GM19455 (cell line): Measurements from ENCODE around the gene HOXC5.

Source experiments
- ATAC-seq: cut with Tn5 transposase; IDR thresholded peaks from one replicate; pipeline ENCODE4 v1.9.1; 2021; ENCODE audit not compliant: unreplicated experiment

Gene HOXC5

GRCh38 chr12:54045401-54045800 is 12.6 kb downstream of the HOXC5 start:
- no peak for ATAC-seq

- ATAC-seq, result no peak
Measured at GRCh38 chr12:54045868-54046521, 13.1 kb downstream of the HOXC5 start.

- ATAC-seq, result no peak
Measured at GRCh38 chr12:54046809-54047159, 13.9 kb downstream of the HOXC5 start.

GRCh38 chr12:54047160-54047963 is 14.5 kb downstream of the HOXC5 start:
- no peak for ATAC-seq

- ATAC-seq, result no peak
Measured at GRCh38 chr12:54047964-54048303, 15.1 kb downstream of the HOXC5 start.

- no peak for ATAC-seq
Measured at GRCh38 chr12:54048406-54049093, 15.7 kb downstream of the HOXC5 start.

GRCh38 chr12:54049108-54049507 is 16.3 kb downstream of the HOXC5 start:
- no peak for ATAC-seq

GRCh38 chr12:54050482-54050810 is 17.6 kb downstream of the HOXC5 start:
- no peak for ATAC-seq

GRCh38 chr12:54051026-54051842 is 18.4 kb downstream of the HOXC5 start:
- no peak for ATAC-seq

- no peak for ATAC-seq
Measured at GRCh38 chr12:54051874-54052437, 19.1 kb downstream of the HOXC5 start.

- ATAC-seq, result no peak
Measured at GRCh38 chr12:54052438-54053002, 19.7 kb downstream of the HOXC5 start.

GRCh38 chr12:54053003-54053750 is 20.3 kb downstream of the HOXC5 start:
- ATAC-seq, result peak; percentile 82

- ATAC-seq, result peak; percentile 44
Measured at GRCh38 chr12:54053751-54054741, 21.2 kb downstream of the HOXC5 start, which contains the start of gene HOXC4. Gene HOXC4 (plus strand): TSS chr12:54053835. CDS start chr12:54053923, 88 bp downstream.

- ATAC-seq, result no peak
Measured at GRCh38 chr12:54054742-54055194, 21.9 kb downstream of the HOXC5 start.

- ATAC-seq, result no peak
Measured at GRCh38 chr12:54055552-54055951, 22.7 kb downstream of the HOXC5 start.

GRCh38 chr12:54056110-54056509 is 23.3 kb downstream of the HOXC5 start:
- ATAC-seq, result no peak

- ATAC-seq, result no peak
Measured at GRCh38 chr12:54058128-54058768, 25.4 kb downstream of the HOXC5 start.

GRCh38 chr12:54059668-54060067 is 26.8 kb downstream of the HOXC5 start:
- no peak for ATAC-seq
